Endothelial cell of umbilical vein (primary cell): ENCODE results near the gene BHLHE41. TPM values are rescaled to one million over a fixed set of nuclear protein-coding genes. Genes with fewer than 3 reads are reported as not detected.
A peak's percentile ranks its signal among the peaks of the same experiment; 100 is the strongest.

Source experiments
- BruUV-seq: library from RNA; stranded (reverse); fragments of 400-500 nt; replicated peaks from 2 replicates; lab custom pipeline; 2021; lab: Mats Ljungman, UMichigan
- CTCF ChIA-PET: fragments of 300-600, 350-600 bp; sonication (Branson Sonifier 250); formaldehyde crosslinking; loops from one replicate; lab custom pipeline; 2021; ENCODE audit warnings: antibody characterized with exemption, inconsistent platforms; lab: Charles Lee
- POLR2A ChIA-PET: fragments of 300-600, 350-600 bp; sonication (Branson Sonifier 250); formaldehyde crosslinking; loops from one replicate; lab custom pipeline; 2021; ENCODE audit warnings: antibody characterized with exemption, inconsistent platforms; lab: Charles Lee
- DNase-seq: peaks from one replicate; pipeline ENCODE4 v3.0.0-alpha.2; 2011; ENCODE audit warnings: low read depth, low spot score
- FAIRE-seq: peaks from 2 replicates; lab custom pipeline; 2011; peaks lifted over from hg19 to GRCh38; lab: Jason Lieb, UNC
- H2AFZ ChIP-seq: 2 replicates; pipeline ENCODE4 v1.6.0; 2012; ENCODE audit warnings: low read depth, low read length, control low read depth, inconsistent platforms
- H3K27ac ChIP-seq: 2 replicates; pipeline ENCODE4 v1.5.1; 2011; ENCODE audit warnings: low read depth, mild to moderate bottlenecking, control low read depth, low read length, moderate library complexity; ENCODE audit not compliant: insufficient read depth
- H3K27me3 ChIP-seq, 2 experiments: 2 replicates each; pipeline versions ENCODE4 v1.6.0 to v1.6.1; 2011; ENCODE audit warnings: low read length in 2 of 2, mixed read lengths in 1 of 2; ENCODE audit not compliant: control insufficient read depth in 2 of 2, insufficient read depth in 2 of 2
- H3K36me3 ChIP-seq, 2 experiments: 2 replicates in 1 of 2; 3 replicates in 1 of 2; pipeline ENCODE4 v1.5.1; 2011; ENCODE audit warnings: low read length in 2 of 2, mild to moderate bottlenecking in 1 of 2, moderate library complexity in 1 of 2; ENCODE audit not compliant: control insufficient read depth in 2 of 2, insufficient read depth in 2 of 2; ENCODE audit errors: extremely low read depth in 1 of 2
- H3K4me1 ChIP-seq: 3 replicates; pipeline ENCODE4 v1.5.1; 2011; ENCODE audit warnings: mild to moderate bottlenecking, low read length; ENCODE audit not compliant: control insufficient read depth, insufficient read depth; ENCODE audit errors: extremely low read depth
- H3K4me2 ChIP-seq: 2 replicates; pipeline ENCODE4 v1.6.1; 2011; ENCODE audit warnings: low read length, control low read depth, mixed read lengths; ENCODE audit not compliant: insufficient read depth
- H3K4me3 ChIP-seq, 3 experiments: fragments of 200-600 bp in 1 of 3; sonication (generic), shearing (Covaris generic) in 1 of 3; replicated peaks in 1 of 3; 2 replicates each; pipeline ENCODE4 v1.5.1; 2011 to 2016; ENCODE audit warnings: control low read depth in 3 of 3, low read length in 3 of 3, mild to moderate bottlenecking in 2 of 3, inconsistent platforms in 1 of 3, low read depth in 1 of 3, moderate library complexity in 1 of 3; ENCODE audit not compliant: insufficient read depth in 1 of 3
- H3K79me2 ChIP-seq: 2 replicates; pipeline ENCODE4 v1.6.0; 2012; ENCODE audit warnings: low read length, inconsistent platforms; ENCODE audit not compliant: control insufficient read depth, insufficient read depth
- H3K9ac ChIP-seq: replicated peaks from 2 replicates; pipeline ENCODE3; 2011; ENCODE audit warnings: low read length, control low read depth; ENCODE audit not compliant: insufficient read depth; ENCODE audit errors: extremely low read depth
- H3K9me1 ChIP-seq: replicated peaks from 3 replicates; pipeline ENCODE4 v1.6.0; 2011; ENCODE audit warnings: mild to moderate bottlenecking, low read length; ENCODE audit not compliant: control insufficient read depth, insufficient read depth; ENCODE audit errors: extremely low read depth
- H3K9me3 ChIP-seq: replicated peaks from 2 replicates; pipeline ENCODE4 v1.5.1; 2012; ENCODE audit warnings: low read length, inconsistent platforms; ENCODE audit not compliant: control insufficient read depth, insufficient read depth
- H4K20me1 ChIP-seq: replicated peaks from 2 replicates; pipeline ENCODE3; 2011; ENCODE audit warnings: mild to moderate bottlenecking, low read length; ENCODE audit not compliant: control insufficient read depth, insufficient read depth; ENCODE audit errors: extremely low read depth
- CTCF ChIP-seq, 2 donors: IDR thresholded peaks; 1 replicate in 1 of 2; 2 replicates in 1 of 2; pipeline ENCODE4 v1.5.1; 2011; ENCODE audit warnings: low read length in 2 of 2, mild to moderate bottlenecking in 2 of 2, moderate library complexity in 2 of 2, control low read depth in 1 of 2, inconsistent platforms in 1 of 2, low read depth in 1 of 2; ENCODE audit not compliant: insufficient read depth in 1 of 2; ENCODE audit errors: extremely low read depth in 1 of 2
- EZH2 ChIP-seq: IDR thresholded peaks from 2 replicates; pipeline ENCODE4 v1.6.1; 2012; ENCODE audit warnings: borderline replicate concordance, low read depth, mild to moderate bottlenecking, moderate library complexity, low read length, inconsistent platforms; ENCODE audit not compliant: severe bottlenecking
- FOS ChIP-seq: IDR thresholded peaks from 2 replicates; pipeline ENCODE4 v1.6.1; 2011; ENCODE audit warnings: mild to moderate bottlenecking, low read length, moderate library complexity, borderline replicate concordance; ENCODE audit not compliant: insufficient read depth
- GATA2 ChIP-seq: IDR thresholded peaks from 2 replicates; pipeline ENCODE4 v1.7.0; 2011; ENCODE audit warnings: low read depth, mild to moderate bottlenecking, moderate library complexity, mixed read lengths, low read length; ENCODE audit not compliant: insufficient read length, insufficient read depth
- JUN ChIP-seq: IDR thresholded peaks from 2 replicates; pipeline ENCODE4 v1.6.1; 2011; ENCODE audit warnings: borderline replicate concordance, low read depth; ENCODE audit not compliant: insufficient read length, insufficient read depth
- MAX ChIP-seq: IDR thresholded peaks from 2 replicates; pipeline ENCODE4 v1.6.1; 2011; ENCODE audit not compliant: insufficient read depth, insufficient read length
- MYC ChIP-seq: IDR thresholded peaks from one replicate; pipeline ENCODE4 v1.6.1; 2011; ENCODE audit warnings: mild to moderate bottlenecking, low read depth, low read length
- POLR2A ChIP-seq: IDR thresholded peaks from 2 replicates; pipeline ENCODE4 v1.6.1; 2012; ENCODE audit warnings: low read depth, mild to moderate bottlenecking, control low read depth, low read length
- POLR2AphosphoS5 ChIP-seq: IDR thresholded peaks from 2 replicates; pipeline ENCODE4 v1.6.1; 2012; ENCODE audit warnings: low read depth, mild to moderate bottlenecking, control low read depth, low read length, moderate library complexity; ENCODE audit not compliant: insufficient read depth
- dilution Hi-C: fragments of 300-500 bp; cut with MboI; formaldehyde crosslinking; loops from one replicate; pipeline ENCODE4 v1.15.0; 2019; ENCODE audit warnings: low sequenced_read_pairs; ENCODE audit not compliant: extremely low pct_ligation_motif_present
- intact Hi-C: fragments of 100-400 bp; cut with micrococcal nuclease; formaldehyde crosslinking; loops from one replicate; pipeline ENCODE4 v1.10.0; 2022
- polyA plus RNA-seq, 4 experiments: library from polyadenylated mRNA; depleted of rRNA in 3 of 4; stranded (reverse) in 3 of 4; unstranded in 1 of 4; fragments of >200 nt; gene quantifications; 2 replicates each; pipeline versions ENCODE4 v1.2.1 to v1.2.3, GENCODE V29; 2011 to 2012; ENCODE audit warnings: missing spikeins in 1 of 4
- total RNA-seq: library from RNA; stranded (reverse); gene quantifications from 2 replicates; pipeline ENCODE4 v1.2.3, GENCODE V29; 2021

The BHLHE41 gene
- total and polyA plus RNA-seq, 2 donors (not counting 3 experiments of a cell fraction or from before 2014, with no cell fraction given), result 0.12 to 0.24 TPM

- Histone ChIP-seq H3K79me2 (no peaks in the 10 kb centered on the region), H3K9me1 (no peaks in the 10 kb centered on the region), H4K20me1 (no peaks in the 10 kb centered on the region), H3K27ac (peak overlapping the region; percentile 42), H3K27me3 (no peaks in the 10 kb centered on the region), H3K9me3 (no peaks in the 10 kb centered on the region), H3K4me1 (peaks cover 24% of the 10 kb centered on the region), H2AFZ (peak overlapping the region; percentile 77), H3K4me2 (peak overlapping the region; percentile 50), H3K9ac (no peak overlapping the region), H3K36me3 (no peaks in the 10 kb centered on the region), H3K4me3 (no peak overlapping the region)
- BruUV-seq, result no TSS peak
- dilution Hi-C loops, result no loop called here
- DNase-seq (no peak), FAIRE-seq (no peak)
- intact Hi-C loops, result loop anchor here (1.0 kb wide), 1 partner anchor 26 kb away; no protein-coding TSS in a partner anchor
- no peak for TF ChIP-seq JUN
- TF ChIP-seq FOS, result no peak
- TF ChIP-seq MAX, result no peak
- no peak for TF ChIP-seq CTCF (IDR thresholded peaks at IDR 0.05; ENCODE audit: extremely low read depth in 1 of 2, insufficient read depth in 1 of 2, low read depth in 1 of 2, low read length in 2 of 2)
- no peak for TF ChIP-seq MYC
- TF ChIP-seq GATA2, result no peak
- no peak for TF ChIP-seq EZH2
- TF ChIP-seq POLR2A, result no peak
- TF ChIP-seq POLR2AphosphoS5, result no peak
- POLR2A ChIA-PET, result no interaction called here
- CTCF ChIA-PET, result interaction anchor here (1.0 to 4.0 kb wide), 4 partner anchors 13 to 38 kb away, joined by 3 to 19 read pairs (median 3); partner anchors contain the start of gene BHLHE41
Observed at GRCh38 chr12:26152507-26153102, 27.8 kb upstream of the BHLHE41 start.
